HepG2 (cell line): ENCODE measurements around the gene EIF4A3. TPM values are rescaled to one million over a fixed set of nuclear protein-coding genes. Genes with fewer than 3 reads are reported as not detected.
A peak's percentile ranks its signal among the peaks of the same experiment; 100 is the strongest.

Experiments
- DBP ChIP-seq: sonication (generic); formaldehyde crosslinking; IDR thresholded peaks from 2 replicates; pipeline ENCODE4 v1.4.0; 2020; ENCODE audit warnings: missing genetic modification reagents; ENCODE audit errors: not compliant biosample characterization
- EED ChIP-seq: sonication (generic); formaldehyde crosslinking; IDR thresholded peaks from 2 replicates; pipeline ENCODE4 v1.5.0; 2020; ENCODE audit warnings: mild to moderate bottlenecking, missing genetic modification reagents
- FOXP4 ChIP-seq: sonication (generic); formaldehyde crosslinking; IDR thresholded peaks from 2 replicates; pipeline ENCODE4 v1.4.0; 2020; ENCODE audit warnings: missing genetic modification reagents
- GPN1 ChIP-seq: sonication (generic); formaldehyde crosslinking; IDR thresholded peaks from 2 replicates; pipeline ENCODE4 v1.5.1; 2020; ENCODE audit warnings: missing genetic modification reagents, borderline replicate concordance
- ISX ChIP-seq: sonication (generic); formaldehyde crosslinking; conservative IDR thresholded peaks from 2 replicates; pipeline ENCODE4 v1.5.0; 2020; ENCODE audit warnings: missing genetic modification reagents
- LCORL ChIP-seq, 2 experiments: fragments of 450-650 bp in 1 of 2; sonication (generic) in 1 of 2; formaldehyde crosslinking in 1 of 2; IDR thresholded peaks; 2 replicates each; pipeline versions ENCODE4 v1.5.0 to v1.6.1; 2017 to 2020; ENCODE audit warnings: antibody characterized with exemption in 1 of 2, missing genetic modification reagents in 1 of 2
- NFYB ChIP-seq: sonication (generic); formaldehyde crosslinking; IDR thresholded peaks from 2 replicates; pipeline ENCODE4 v1.4.0; 2020; ENCODE audit warnings: missing genetic modification reagents
- RFX3 ChIP-seq: IDR thresholded peaks from 2 replicates; pipeline ENCODE4 v1.6.1; 2016; ENCODE audit warnings: missing biosample characterization, missing genetic modification reagents
- RFXAP ChIP-seq: sonication (generic); formaldehyde crosslinking; IDR thresholded peaks from 2 replicates; pipeline ENCODE4 v1.4.0; 2020; ENCODE audit warnings: missing genetic modification reagents, borderline replicate concordance
- SP2 ChIP-seq: sonication (generic); formaldehyde crosslinking; IDR thresholded peaks from 2 replicates; pipeline ENCODE4 v1.5.1; 2020; ENCODE audit warnings: mild to moderate bottlenecking, missing genetic modification reagents
- ZBTB40 ChIP-seq, 2 experiments: fragments of 450-650 bp in 1 of 2; sonication (generic) in 1 of 2; formaldehyde crosslinking in 1 of 2; IDR thresholded peaks; 2 replicates each; pipeline versions ENCODE4 v1.6.1 to v1.8.0; 2016 to 2022; ENCODE audit warnings: antibody characterized with exemption in 1 of 2, mild to moderate bottlenecking in 1 of 2, missing genetic modification reagents in 1 of 2
- ZFAT ChIP-seq: sonication (generic); formaldehyde crosslinking; conservative IDR thresholded peaks from 2 replicates; pipeline ENCODE4 v1.8.1; 2023; ENCODE audit warnings: missing genetic modification reagents, inconsistent platforms
- ZNF446 ChIP-seq: sonication (generic); formaldehyde crosslinking; IDR thresholded peaks from 2 replicates; pipeline ENCODE4 v1.5.0; 2020; ENCODE audit warnings: mild to moderate bottlenecking, missing genetic modification reagents
- ZNF543 ChIP-seq: sonication (generic); formaldehyde crosslinking; IDR thresholded peaks from 2 replicates; pipeline ENCODE4 v1.4.0; 2020; ENCODE audit warnings: mild to moderate bottlenecking, missing genetic modification reagents
- ZSCAN20 ChIP-seq: sonication (generic); formaldehyde crosslinking; IDR thresholded peaks from 2 replicates; pipeline ENCODE4 v1.4.0; 2020; ENCODE audit warnings: missing genetic modification reagents, mild to moderate bottlenecking, borderline replicate concordance
- polyA plus RNA-seq, 8 experiments: library from polyadenylated mRNA; depleted of rRNA in 3 of 8; stranded (reverse) in 7 of 8; unstranded in 1 of 8; fragments of >200 nt; fragmentation: Illumina TruSeq in 4 of 8; extraction: Trizol in 4 of 8; gene quantifications; 2 replicates each; pipeline versions ENCODE4 v1.2.1 to v1.2.3, GENCODE V29; 2011 to 2016; ENCODE audit warnings: low read depth in 4 of 8, missing spikeins in 1 of 8, mixed read lengths in 1 of 8; ENCODE audit not compliant: insufficient read depth in 1 of 8
- total RNA-seq, 5 experiments: library from RNA; depleted of rRNA; stranded (reverse); fragments of >200 nt; fragmentation: Illumina TruSeq; extraction: Trizol; gene quantifications; 2 replicates each; pipeline ENCODE4 v1.2.3, GENCODE V29; 2016; ENCODE audit warnings: low read depth in 1 of 5

Gene EIF4A3
- total and polyA plus RNA-seq, 2 of the 13 experiments (the other 11 are each of a cell fraction or from before 2014, with no cell fraction given): 145 to 187 TPM

- TF ChIP-seq ZBTB40 (IDR thresholded peaks at IDR 0.05) (no peak), ZBTB40 (CRISPR knock-in tag; IDR thresholded peaks at IDR 0.05) (no peak; the same call in 1 of the 2 replicates), ZFAT (CRISPR knock-in tag) (0 out of 2 replicates have a peak, but pooled peaks have one; percentile 7), FOXP4 (no peak), LCORL (IDR thresholded peaks at IDR 0.05) (no peak), LCORL (CRISPR knock-in tag; IDR thresholded peaks at IDR 0.05) (no peak; the same call in 1 of the 2 replicates), ZSCAN20 (CRISPR knock-in tag) (0 out of 2 replicates have a peak, but pooled peaks have one; percentile 47), ZNF543 (CRISPR knock-in tag) (0 out of 2 replicates have a peak, but pooled peaks have one; percentile 62), ZNF446 (CRISPR knock-in tag) (no peak), RFXAP (CRISPR knock-in tag) (0 out of 2 replicates have a peak, but pooled peaks have one; percentile 45), RFX3 (CRISPR knock-in tag) (peak; percentile 68), EED (CRISPR knock-in tag) (peak; percentile 87; the same call in 1 of the 2 replicates), GPN1 (CRISPR knock-in tag) (peak; percentile 87; the same call in 1 of the 2 replicates), DBP (peak; percentile 67), NFYB (CRISPR knock-in tag) (no peak), ISX (0 out of 2 replicates have a peak, but pooled peaks have one; percentile 66), SP2 (CRISPR knock-in tag) (0 out of 2 replicates have a peak, but pooled peaks have one; percentile 37)
These were observed 550 bp downstream of the EIF4A3 start (continued) for GRCh38 chr17:80146121-80147034.
